Measurements from ENCODE around the gene EDARADD. TPM values are rescaled to one million over a fixed set of nuclear protein-coding genes. Genes with fewer than 3 reads are reported as not detected.

Gene EDARADD
- total and polyA plus RNA-seq, 7 experiments from 2014 or later, result 0.38 to 6.6 (median 0.73) TPM; not detected in 2

- Histone ChIP-seq H3K4me1 (ENCODE audit: control insufficient read depth in 2 of 2, insufficient read depth in 2 of 2, low read length in 2 of 2) (peaks cover 4 to 5% of the 10 kb centered on the region in 2 donors), H3K36me3 (ENCODE audit: control insufficient read depth in 2 of 3, insufficient read depth in 3 of 3, low read length in 3 of 3) (peaks cover 0 to 29% (median 5%) of the 10 kb centered on the region in 3 experiments), H3K9me3 (ENCODE audit: control insufficient read depth in 2 of 3, low read length in 3 of 3) (no peaks in the 10 kb centered on the region), H3K27me3 (ENCODE audit: control insufficient read depth in 2 of 2, insufficient read depth in 2 of 2, low read length in 2 of 2) (no peaks in the 10 kb centered on the region), H3K27ac (ENCODE audit: low read depth, low read length) (no peak overlapping the region), H3K4me3 (ENCODE audit: low read length) (no peak overlapping the region)
- no peak for ATAC-seq
- no peak for DNase-seq
- Mint-ChIP-seq H3K4me3 (peak overlapping the region in 6 of 10 donors; percentile 1 to 58 (median 24)), H3K36me3 (peaks cover 10 to 31% (median 19%) of the 10 kb centered on the region in 5 donors), H3K9me3 (peaks cover 0 to 3% (median 0%) of the 10 kb centered on the region in 11 donors), H3K27me3 (no peaks in the 10 kb centered on the region), H3K27ac (peak overlapping the region in 6 of 9 donors; percentile 24 to 59 (median 34)), H3K4me1 (peaks cover 17 to 54% (median 48%) of the 10 kb centered on the region in 7 donors)
- POLR2A ChIA-PET, result interaction anchor here (0.9 to 2.3 kb wide), 3 partner anchors 10 to 269 kb away, joined by 3 to 8 read pairs (median 4); partner anchors contain the start of gene MTR
- intact Hi-C loops (cut with micrococcal nuclease), result no loop called here
- CTCF ChIA-PET, result interaction anchor here (0.6 kb wide), 1 partner anchor 55 kb away, joined by 4 read pairs; no protein-coding TSS in a partner anchor
Measured at GRCh38 chr1:236526079-236526478, 132.0 kb downstream of the EDARADD start.

GRCh38 chr1:236530286-236530685, 136.2 kb downstream of the EDARADD start:
- ChIA-PET CTCF (interaction anchor here (1.0 kb wide), 1 partner anchor 41 kb away, joined by 3 read pairs; no protein-coding TSS in a partner anchor), POLR2A (no interaction called here)
- Mint-ChIP-seq H3K4me1 (peaks cover 27 to 63% (median 56%) of the 10 kb centered on the region in 7 donors), H3K36me3 (peaks cover 5 to 43% (median 28%) of the 10 kb centered on the region in 5 donors), H3K27ac (peak overlapping the region in 6 of 9 donors; percentile 13 to 81 (median 55)), H3K4me3 (peak overlapping the region in 3 of 10 donors; percentile 4 to 50 (median 6)), H3K9me3 (no peaks in the 10 kb centered on the region), H3K27me3 (no peaks in the 10 kb centered on the region)
- Histone ChIP-seq H3K27me3 (ENCODE audit: control insufficient read depth in 2 of 2, insufficient read depth in 2 of 2, low read length in 2 of 2) (no peaks in the 10 kb centered on the region), H3K27ac (ENCODE audit: low read depth, low read length) (no peak overlapping the region), H3K9me3 (ENCODE audit: control insufficient read depth in 2 of 3, low read length in 3 of 3) (no peaks in the 10 kb centered on the region), H3K4me1 (ENCODE audit: control insufficient read depth in 2 of 2, insufficient read depth in 2 of 2, low read length in 2 of 2) (peaks cover 4 to 7% of the 10 kb centered on the region in 2 donors), H3K36me3 (ENCODE audit: control insufficient read depth in 2 of 3, insufficient read depth in 3 of 3, low read length in 3 of 3) (peaks cover 4 to 39% (median 11%) of the 10 kb centered on the region in 3 experiments), H3K4me3 (ENCODE audit: low read length) (no peak overlapping the region)
- DNase-seq (no peak), ATAC-seq (no peak)
- intact Hi-C loops (cut with micrococcal nuclease), result no loop called here

DNA sequence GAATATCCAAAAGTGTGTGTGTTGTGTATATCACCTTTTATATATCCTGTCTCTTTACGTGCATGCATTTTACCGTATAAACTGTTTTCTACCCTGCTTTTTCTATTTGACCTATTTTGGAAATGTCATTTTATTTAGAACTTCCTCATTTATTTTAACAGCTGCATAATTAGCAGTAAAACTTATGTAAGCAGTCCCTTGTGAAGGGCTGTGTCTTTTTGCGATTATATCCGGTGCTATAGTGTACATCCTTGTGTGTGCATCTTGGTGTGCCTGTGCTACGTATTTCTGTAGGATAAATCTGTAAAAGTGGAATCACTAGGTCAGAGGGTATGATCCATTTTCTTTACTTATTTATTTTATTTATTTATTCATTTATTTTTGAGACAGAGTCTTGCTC, 136.9 kb downstream of the EDARADD start:
- POLR2A ChIA-PET, result no interaction called here
- DNase-seq (no peak), ATAC-seq (no peak)
- Histone ChIP-seq H3K27ac (ENCODE audit: low read depth, low read length) (no peak overlapping the region), H3K9me3 (ENCODE audit: control insufficient read depth in 2 of 3, low read length in 3 of 3) (no peaks in the 10 kb centered on the region), H3K4me3 (ENCODE audit: low read length) (no peak overlapping the region), H3K27me3 (ENCODE audit: control insufficient read depth in 2 of 2, insufficient read depth in 2 of 2, low read length in 2 of 2) (no peaks in the 10 kb centered on the region), H3K36me3 (ENCODE audit: control insufficient read depth in 2 of 3, insufficient read depth in 3 of 3, low read length in 3 of 3) (peaks cover 4 to 42% (median 8%) of the 10 kb centered on the region in 3 experiments), H3K4me1 (ENCODE audit: control insufficient read depth in 2 of 2, insufficient read depth in 2 of 2, low read length in 2 of 2) (peaks cover 4 to 7% of the 10 kb centered on the region in 2 donors)
- H3K4me1 Mint-ChIP-seq, result peaks cover 30 to 61% (median 55%) of the 10 kb centered on the region in 7 donors
- no peaks in the 10 kb centered on the region for H3K9me3 Mint-ChIP-seq
- CTCF ChIA-PET, result no interaction called here
- H3K36me3 Mint-ChIP-seq, result peaks cover 5 to 45% (median 28%) of the 10 kb centered on the region in 5 donors
- H3K27me3 Mint-ChIP-seq, result no peaks in the 10 kb centered on the region
- H3K27ac Mint-ChIP-seq, result peak overlapping the region in 2 of 9 donors; percentile 36 to 48
- no peak overlapping the region for H3K4me3 Mint-ChIP-seq
- intact Hi-C loops (cut with micrococcal nuclease), result no loop called here

GRCh38 chr1:236532850-236533249, 138.8 kb downstream of the EDARADD start:
- Mint-ChIP-seq H3K27me3 (no peaks in the 10 kb centered on the region), H3K4me3 (peak overlapping the region in 1 of 10 donors; percentile 9), H3K4me1 (peaks cover 32 to 53% (median 47%) of the 10 kb centered on the region in 7 donors), H3K36me3 (peaks cover 5 to 34% (median 18%) of the 10 kb centered on the region in 5 donors), H3K27ac (peak overlapping the region in 7 of 9 donors; percentile 3 to 80 (median 66)), H3K9me3 (no peaks in the 10 kb centered on the region)
- peaks cover 4 to 7% of the 10 kb centered on the region in 2 donors for H3K4me1 ChIP-seq (ENCODE audit: control insufficient read depth in 2 of 2, insufficient read depth in 2 of 2, low read length in 2 of 2)
- H3K9me3 ChIP-seq (ENCODE audit: control insufficient read depth in 2 of 3, low read length in 3 of 3), result no peaks in the 10 kb centered on the region
- ChIA-PET POLR2A (no interaction called here), CTCF (no interaction called here)
- no peak overlapping the region for H3K27ac ChIP-seq (ENCODE audit: low read depth, low read length)
- DNase-seq (no peak), ATAC-seq (no peak)
- no peak overlapping the region for H3K4me3 ChIP-seq (ENCODE audit: low read length)
- H3K27me3 ChIP-seq (ENCODE audit: control insufficient read depth in 2 of 2, insufficient read depth in 2 of 2, low read length in 2 of 2), result no peaks in the 10 kb centered on the region
- intact Hi-C loops (cut with micrococcal nuclease), result no loop called here
- peaks cover 8 to 41% (median 9%) of the 10 kb centered on the region in 3 experiments for H3K36me3 ChIP-seq (ENCODE audit: control insufficient read depth in 2 of 3, insufficient read depth in 3 of 3, low read length in 3 of 3)

GRCh38 chr1:236534151-236534651, 140.1 kb downstream of the EDARADD start:
- H3K36me3 ChIP-seq (ENCODE audit: control insufficient read depth in 2 of 3, insufficient read depth in 3 of 3, low read length in 3 of 3), result peaks cover 14 to 55% (median 15%) of the 10 kb centered on the region in 3 experiments
- H3K9me3 Mint-ChIP-seq, result no peaks in the 10 kb centered on the region
- peak overlapping the region in 3 of 10 donors; percentile 45 to 50 (median 47) for H3K4me3 Mint-ChIP-seq
- ChIA-PET CTCF (interaction anchor here (0.6 kb wide), 1 partner anchor 82 kb away, joined by 3 read pairs; no protein-coding TSS in a partner anchor), POLR2A (interaction anchor here (1.4 kb wide), 1 partner anchor 7 kb away, joined by 3 read pairs; no protein-coding TSS in a partner anchor)
- no peaks in the 10 kb centered on the region for H3K27me3 Mint-ChIP-seq
- no peaks in the 10 kb centered on the region for H3K27me3 ChIP-seq (ENCODE audit: control insufficient read depth in 2 of 2, insufficient read depth in 2 of 2, low read length in 2 of 2)
- ATAC-seq (peak; percentile 23), DNase-seq (no peak)
- H3K9me3 ChIP-seq (ENCODE audit: control insufficient read depth in 2 of 3, low read length in 3 of 3), result no peaks in the 10 kb centered on the region
- H3K27ac Mint-ChIP-seq, result peak overlapping the region in 7 of 9 donors; percentile 16 to 85 (median 68)
- peaks cover 5 to 40% (median 18%) of the 10 kb centered on the region in 5 donors for H3K36me3 Mint-ChIP-seq
- H3K4me1 Mint-ChIP-seq, result peaks cover 26 to 47% (median 45%) of the 10 kb centered on the region in 7 donors
- no peak overlapping the region for H3K4me3 ChIP-seq (ENCODE audit: low read length)
- H3K27ac ChIP-seq (ENCODE audit: low read depth, low read length), result no peak overlapping the region
- peaks cover 4 to 7% of the 10 kb centered on the region in 2 donors for H3K4me1 ChIP-seq (ENCODE audit: control insufficient read depth in 2 of 2, insufficient read depth in 2 of 2, low read length in 2 of 2)
- intact Hi-C loops (cut with micrococcal nuclease), result loop anchor here in 1 of 2 donors (1.0 kb wide), 1 partner anchor 10 kb away; no protein-coding TSS in a partner anchor
